Measurements from ENCODE around the gene TAF1D. TPM values are rescaled to one million over a fixed set of nuclear protein-coding genes. Genes with fewer than 3 reads are reported as not detected.

TAF1D gene
- total RNA-seq, 6 experiments from 2014 or later: 28.0 to 69.2 (median 49.3) TPM

- intact Hi-C loops (cut with DNase I): loop anchor here in 1 of 2 donors (10.0 kb wide), 1 partner anchor 50 kb away; the partner anchor contains the start of gene MED17
- WGBS (ENCODE audit: insufficient coverage, low coverage, low lambda C conversion rate, missing lambda C conversion rate): 93% methylated on average over 1 of the region's 1 CpG
- TF ChIP-seq CTCF (IDR thresholded peaks at IDR 0.05): no peak
- TF ChIP-seq POLR2A (IDR thresholded peaks at IDR 0.05): no peak
- H3K9me3 ChIP-seq: no peaks in the 10 kb centered on the region
- peaks cover 12 to 95% (median 64%) of the 10 kb centered on the region in 4 donors for H3K36me3 ChIP-seq
- peaks cover 0 to 29% (median 5%) of the 10 kb centered on the region in 4 donors for H3K4me1 ChIP-seq
- H3K27ac ChIP-seq: no peak overlapping the region
- no peak for ATAC-seq
- no peak overlapping the region for H3K4me3 ChIP-seq
- no peaks in the 10 kb centered on the region for H3K27me3 ChIP-seq
- no peak for DNase-seq
Observed at GRCh38 chr11:93734427-93735222, 6.7 kb downstream of the TAF1D start.

GRCh38 chr11:93733474-93733873 is 7.8 kb downstream of the TAF1D start:
- DNase-seq (no peak), ATAC-seq (no peak)
- Histone ChIP-seq H3K36me3 (peaks cover 12 to 100% (median 73%) of the 10 kb centered on the region in 4 donors), H3K27me3 (no peaks in the 10 kb centered on the region), H3K4me1 (peaks cover 0 to 18% (median 0%) of the 10 kb centered on the region in 4 donors), H3K9me3 (no peaks in the 10 kb centered on the region), H3K4me3 (no peak overlapping the region), H3K27ac (no peak overlapping the region)
- WGBS (ENCODE audit: insufficient coverage, low coverage, low lambda C conversion rate, missing lambda C conversion rate): 71% methylated on average over 6 of the region's 6 CpGs
- TF ChIP-seq POLR2A (IDR thresholded peaks at IDR 0.05): no peak
- TF ChIP-seq CTCF (IDR thresholded peaks at IDR 0.05): no peak
- intact Hi-C loops (cut with DNase I): loop anchor here in 1 of 2 donors (10.0 kb wide), 1 partner anchor 51 kb away; the partner anchor contains the start of gene MED17

GRCh38 chr11:93732237-93732892 is 8.9 kb downstream of the TAF1D start:
- ATAC-seq (peak in 1 of 4 donors; percentile 32), DNase-seq (no peak)
- H3K4me1 ChIP-seq: peaks cover 0 to 17% (median 0%) of the 10 kb centered on the region in 4 donors
- H3K36me3 ChIP-seq: peaks cover 12 to 98% (median 74%) of the 10 kb centered on the region in 4 donors
- 59% methylated on average over 3 of the region's 4 CpGs for WGBS (ENCODE audit: insufficient coverage, low coverage, low lambda C conversion rate, missing lambda C conversion rate)
- TF ChIP-seq CTCF (IDR thresholded peaks at IDR 0.05): no peak
- TF ChIP-seq POLR2A (IDR thresholded peaks at IDR 0.05): no peak
- H3K9me3 ChIP-seq: no peaks in the 10 kb centered on the region
- no peaks in the 10 kb centered on the region for H3K27me3 ChIP-seq
- intact Hi-C loops (cut with DNase I): loop anchor here in 1 of 2 donors (10.0 kb wide), 1 partner anchor 52 kb away; the partner anchor contains the start of gene MED17
- H3K4me3 ChIP-seq: no peak overlapping the region
- H3K27ac ChIP-seq: no peak overlapping the region

- WGBS (ENCODE audit: insufficient coverage, low coverage, low lambda C conversion rate, missing lambda C conversion rate): 82% methylated on average over 5 of the region's 5 CpGs
- no peak for DNase-seq
- no peaks in the 10 kb centered on the region for H3K9me3 ChIP-seq
- peaks cover 0 to 15% (median 0%) of the 10 kb centered on the region in 4 donors for H3K4me1 ChIP-seq
- no peak overlapping the region for H3K27ac ChIP-seq
- no peak for ATAC-seq
- TF ChIP-seq CTCF (IDR thresholded peaks at IDR 0.05) (no peak), POLR2A (IDR thresholded peaks at IDR 0.05) (no peak)
- peaks cover 9 to 92% (median 60%) of the 10 kb centered on the region in 4 donors for H3K36me3 ChIP-seq
- H3K27me3 ChIP-seq: no peaks in the 10 kb centered on the region
- intact Hi-C loops (cut with DNase I): loop anchor here in 1 of 2 donors (10.0 kb wide), 1 partner anchor 54 kb away; the partner anchor contains the start of gene MED17
- no peak overlapping the region for H3K4me3 ChIP-seq
Observed at GRCh38 chr11:93730108-93731107, 10.9 kb downstream of the TAF1D start.
